GM20000 (cell line): Measurements from ENCODE around the gene MRPL20.

Experiments used
- DNase-seq: peaks from one replicate; pipeline ENCODE4 v3.0.0; 2012; ENCODE audit warnings: low spot score
- TF ChIP-seq, protein P1 (sequence below): IDR thresholded peaks from 2 replicates; pipeline ENCODE4 v1.5.1; 2012; ENCODE audit warnings: mild to moderate bottlenecking, control low read depth; ENCODE audit errors: extremely low read depth, missing control alignments

Gene MRPL20

GRCh38 chr1:1361233-1361981 lies 45.7 kb downstream of the MRPL20 start:
- no peak for DNase-seq
- TF ChIP-seq, protein P1, sequence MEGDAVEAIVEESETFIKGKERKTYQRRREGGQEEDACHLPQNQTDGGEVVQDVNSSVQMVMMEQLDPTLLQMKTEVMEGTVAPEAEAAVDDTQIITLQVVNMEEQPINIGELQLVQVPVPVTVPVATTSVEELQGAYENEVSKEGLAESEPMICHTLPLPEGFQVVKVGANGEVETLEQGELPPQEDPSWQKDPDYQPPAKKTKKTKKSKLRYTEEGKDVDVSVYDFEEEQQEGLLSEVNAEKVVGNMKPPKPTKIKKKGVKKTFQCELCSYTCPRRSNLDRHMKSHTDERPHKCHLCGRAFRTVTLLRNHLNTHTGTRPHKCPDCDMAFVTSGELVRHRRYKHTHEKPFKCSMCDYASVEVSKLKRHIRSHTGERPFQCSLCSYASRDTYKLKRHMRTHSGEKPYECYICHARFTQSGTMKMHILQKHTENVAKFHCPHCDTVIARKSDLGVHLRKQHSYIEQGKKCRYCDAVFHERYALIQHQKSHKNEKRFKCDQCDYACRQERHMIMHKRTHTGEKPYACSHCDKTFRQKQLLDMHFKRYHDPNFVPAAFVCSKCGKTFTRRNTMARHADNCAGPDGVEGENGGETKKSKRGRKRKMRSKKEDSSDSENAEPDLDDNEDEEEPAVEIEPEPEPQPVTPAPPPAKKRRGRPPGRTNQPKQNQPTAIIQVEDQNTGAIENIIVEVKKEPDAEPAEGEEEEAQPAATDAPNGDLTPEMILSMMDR = no peak

DNA sequence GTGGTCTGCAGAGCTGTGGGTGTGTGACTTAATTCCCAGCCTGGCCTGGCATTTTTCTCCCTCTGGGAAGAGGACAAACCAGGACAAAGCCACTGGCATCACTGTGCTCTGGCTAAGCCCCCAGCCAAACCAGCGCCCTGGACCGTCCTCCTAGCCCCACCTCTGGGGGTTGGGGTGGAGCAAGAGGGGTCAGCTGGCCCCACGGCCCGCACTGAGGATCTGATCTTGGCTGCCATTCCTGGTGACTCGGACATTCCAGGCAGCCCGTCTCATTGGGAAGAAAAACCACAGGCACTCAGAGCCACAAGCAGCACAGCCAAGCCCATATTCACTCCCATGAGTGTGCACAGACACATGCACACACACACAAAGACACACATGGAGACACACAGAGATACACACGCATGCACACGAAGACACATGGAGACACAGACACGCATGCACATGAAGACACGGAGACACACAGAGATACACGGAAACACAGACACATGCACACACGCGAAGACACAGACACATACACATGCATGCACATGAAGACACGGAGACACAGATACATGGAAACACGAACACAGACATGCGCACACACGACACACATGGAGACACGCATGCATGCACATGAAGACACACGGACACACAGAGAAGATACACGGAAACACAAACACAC lies 46.5 kb downstream of the MRPL20 start:
- TF ChIP-seq, protein P1 = no peak
- DNase-seq = no peak

- TF ChIP-seq, protein P1 = no peak
- DNase-seq = no peak
These were observed 47.2 kb downstream of the MRPL20 start for GRCh38 chr1:1359664-1360468.

DNA sequence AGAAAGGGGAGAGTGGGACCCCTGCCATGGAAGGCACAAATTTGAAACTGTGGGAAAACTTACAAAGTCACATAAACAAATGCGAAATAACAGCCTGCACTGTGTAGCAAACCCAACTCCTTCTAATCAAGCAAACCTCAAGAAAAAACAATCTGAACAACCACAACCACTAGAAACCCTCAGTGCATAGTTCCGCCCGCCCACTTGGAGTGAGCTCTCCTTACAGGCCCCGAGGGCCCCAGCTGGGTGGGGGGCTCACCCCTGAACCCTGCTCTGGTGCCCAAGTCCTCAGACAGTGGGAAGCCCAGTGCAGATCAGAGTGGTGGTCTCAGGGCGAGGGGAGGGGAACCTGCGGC lies 47.8 kb downstream of the MRPL20 start:
- TF ChIP-seq, protein P1 = no peak
- DNase-seq = no peak

DNA sequence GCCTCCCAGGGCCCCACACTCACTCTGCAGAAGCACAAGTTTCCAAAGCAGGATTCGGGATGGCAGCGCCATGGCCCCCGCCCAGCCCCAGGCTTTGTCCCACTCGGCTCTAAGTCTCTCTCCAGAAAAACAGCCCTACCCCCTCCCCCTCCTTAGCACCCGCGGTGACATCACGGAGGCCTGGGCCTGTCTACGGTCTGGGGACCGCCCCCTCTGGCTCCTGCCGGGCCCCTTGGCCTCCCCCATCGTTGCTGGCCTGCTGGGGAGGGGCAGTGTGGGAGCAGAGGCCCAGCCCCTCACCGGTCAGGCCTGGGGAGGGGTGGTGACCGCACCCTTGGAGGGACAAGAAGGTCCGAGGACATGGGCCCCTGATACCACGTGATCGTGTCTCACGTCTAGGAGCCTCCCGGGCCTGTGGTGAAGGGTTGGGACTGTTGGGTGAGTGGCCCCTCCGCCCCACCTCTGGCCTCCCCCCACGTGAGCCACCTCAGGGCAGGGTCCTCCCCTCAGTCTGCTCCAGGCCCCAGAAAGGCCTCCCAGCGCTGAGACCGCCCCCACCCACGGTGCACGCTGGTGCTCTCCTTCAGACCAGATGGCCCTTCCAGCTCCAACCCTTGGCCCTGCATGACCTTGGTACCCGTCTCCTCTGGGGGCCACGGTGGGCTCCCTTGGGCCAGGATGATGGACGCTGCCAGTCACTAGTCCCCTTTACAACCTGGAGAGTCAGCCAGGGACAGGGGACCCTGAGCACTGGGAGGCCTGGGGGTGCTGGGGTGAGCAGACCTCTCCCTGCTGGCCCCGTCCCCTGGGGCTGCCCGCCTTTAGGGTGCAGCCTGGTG lies 48.4 kb downstream of the MRPL20 start, which contains the start of gene MXRA8:
TSS of gene MXRA8 (minus strand) at position 123 of the 839 bp plus-strand sequence. CDS start at position 72, 51 bp downstream.
- no peak for DNase-seq
- TF ChIP-seq, protein P1 = no peak

GRCh38 chr1:1357871-1358432 lies 49.1 kb downstream of the MRPL20 start:
- no peak for DNase-seq

More at GRCh38 chr1:1357871-1358432, 49.1 kb downstream of the MRPL20 start:
- TF ChIP-seq, protein P1 = no peak
